NT2/D1 (cell line): ENCODE data around the gene FBRSL1.

ENCODE experiments used
- YY1 ChIP-seq: IDR thresholded peaks from 2 replicates; pipeline ENCODE4 v1.6.1; 2011; ENCODE audit not compliant: insufficient read length, insufficient read depth
- ZNF274 ChIP-seq: IDR thresholded peaks from 2 replicates; pipeline ENCODE4 v1.6.1; 2011; ENCODE audit warnings: mild to moderate bottlenecking, low read depth, low read length

- no peak for TF ChIP-seq ZNF274
- no peak for TF ChIP-seq YY1
Observed at GRCh38 chr12:132533584-132533958, 43.6 kb downstream of the FBRSL1 start.
